GM19438 (cell line): ENCODE data around the gene KCNQ2.

Experiments used
- ATAC-seq: cut with Tn5 transposase; IDR thresholded peaks from one replicate; pipeline ENCODE4 v1.9.1; 2021; ENCODE audit warnings: low read depth; ENCODE audit not compliant: unreplicated experiment

Gene KCNQ2

GRCh38 chr20:63408684-63409046 is 63.8 kb downstream of the KCNQ2 start:
- ATAC-seq, result no peak

DNA sequence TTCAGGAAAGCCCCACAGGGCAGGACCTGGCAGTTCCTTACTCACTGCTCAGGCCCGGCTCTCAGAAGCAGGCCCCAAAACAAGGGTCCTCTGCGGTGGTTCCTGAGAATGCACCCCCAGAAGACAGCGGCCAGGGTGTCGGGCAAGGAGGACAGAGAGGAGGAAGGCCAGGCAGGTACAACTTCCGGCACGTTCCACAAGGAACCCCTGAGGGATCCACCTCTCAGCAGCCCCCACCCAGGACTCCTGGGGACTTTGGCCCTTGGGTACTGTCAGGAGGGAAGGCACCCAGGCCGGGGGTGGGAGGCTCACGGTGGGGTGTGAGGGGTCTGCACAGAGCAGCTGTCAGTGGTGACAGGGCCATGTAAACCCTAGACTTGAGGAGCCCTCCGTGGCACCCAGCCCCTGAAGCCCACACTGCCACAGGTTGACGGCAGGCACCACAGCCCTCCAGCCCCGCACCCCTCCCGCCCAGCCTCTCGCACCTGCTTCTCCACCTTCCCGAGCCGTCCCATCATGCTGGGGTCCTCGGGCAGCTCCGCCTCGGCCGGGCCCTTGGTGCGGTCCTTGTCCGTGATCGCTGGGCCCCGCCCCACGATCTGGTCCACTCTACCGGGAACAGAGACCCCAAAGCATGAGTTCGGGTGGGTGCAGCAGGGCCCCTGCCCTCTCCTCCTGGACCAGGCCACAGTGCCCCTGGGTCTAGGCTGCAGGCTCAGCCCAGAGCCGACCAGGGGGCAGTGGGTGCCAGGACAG is 64.3 kb downstream of the KCNQ2 start:
- ATAC-seq, result no peak

GRCh38 chr20:63406617-63407245 is 65.7 kb downstream of the KCNQ2 start:
- ATAC-seq, result no peak

DNA sequence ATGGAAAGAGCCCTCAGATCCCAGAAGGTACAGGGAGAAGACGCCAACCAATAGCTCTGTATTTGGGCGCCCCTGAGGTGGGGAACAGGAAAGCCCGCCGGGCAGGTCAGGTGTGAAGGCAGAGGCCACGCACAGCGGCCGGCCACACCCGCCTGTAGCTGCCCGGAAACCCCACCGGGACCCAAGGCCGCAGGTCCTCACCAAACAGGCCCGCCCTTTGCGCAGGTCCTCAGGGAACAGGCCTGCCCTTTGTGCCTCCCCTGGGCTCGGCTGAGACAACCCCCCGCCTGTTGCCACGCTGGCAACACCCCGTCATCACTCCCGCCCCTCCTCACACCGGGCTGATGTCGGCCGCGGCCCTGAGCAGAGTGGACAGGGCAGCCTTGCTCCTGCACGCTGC is 66.4 kb downstream of the KCNQ2 start:
- no peak for ATAC-seq

GRCh38 chr20:63405102-63405730 is 67.2 kb downstream of the KCNQ2 start:
- ATAC-seq, result no peak

DNA sequence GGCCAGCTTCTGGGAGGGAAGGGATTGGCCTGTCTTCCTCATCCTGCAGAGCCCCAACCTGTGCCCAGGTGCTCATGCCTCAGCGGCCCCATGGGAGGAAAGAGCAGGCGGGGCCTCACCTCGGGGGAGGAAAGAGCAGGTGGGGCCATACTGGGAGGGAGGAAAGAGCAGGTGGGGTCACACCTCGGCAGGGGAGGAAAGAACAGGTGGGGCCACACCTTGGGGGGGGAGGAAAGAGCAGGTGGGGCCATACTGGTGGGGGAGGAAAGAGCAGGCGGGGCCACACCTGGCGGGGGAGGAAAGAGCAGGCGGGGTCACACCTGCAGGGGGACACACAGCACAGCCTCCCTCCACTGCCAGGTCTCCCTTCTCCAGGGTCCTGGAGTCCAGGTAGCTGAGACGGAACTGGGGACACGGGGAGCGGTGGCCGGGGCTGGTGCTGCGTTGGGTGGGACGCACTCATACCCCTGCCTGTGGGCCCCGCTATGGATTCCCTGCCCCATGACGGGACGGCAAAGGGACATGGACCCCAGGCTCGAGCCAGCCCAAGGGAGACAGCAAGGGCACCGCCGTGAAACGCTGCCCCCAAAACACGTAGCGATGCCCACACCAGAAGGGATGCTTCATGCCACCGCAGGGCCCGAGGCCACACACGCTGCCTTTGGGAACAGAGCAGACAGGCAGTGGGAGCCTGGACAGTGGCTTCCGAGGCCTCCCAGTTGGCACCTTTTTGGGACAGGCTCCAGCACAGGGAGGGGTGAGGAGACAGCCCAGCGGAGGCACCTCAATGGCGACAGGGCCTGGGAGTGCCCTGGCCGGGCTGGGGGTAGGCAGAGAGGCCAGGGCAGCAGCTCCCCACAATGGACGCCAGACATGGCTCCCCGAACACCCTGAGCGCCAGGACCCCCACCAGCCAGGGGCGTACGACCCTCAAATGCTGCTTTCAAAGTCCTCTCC is 68.0 kb downstream of the KCNQ2 start:
- ATAC-seq, result no peak

- ATAC-seq, result no peak
These were observed 68.9 kb downstream of the KCNQ2 start for GRCh38 chr20:63403403-63404105.

DNA sequence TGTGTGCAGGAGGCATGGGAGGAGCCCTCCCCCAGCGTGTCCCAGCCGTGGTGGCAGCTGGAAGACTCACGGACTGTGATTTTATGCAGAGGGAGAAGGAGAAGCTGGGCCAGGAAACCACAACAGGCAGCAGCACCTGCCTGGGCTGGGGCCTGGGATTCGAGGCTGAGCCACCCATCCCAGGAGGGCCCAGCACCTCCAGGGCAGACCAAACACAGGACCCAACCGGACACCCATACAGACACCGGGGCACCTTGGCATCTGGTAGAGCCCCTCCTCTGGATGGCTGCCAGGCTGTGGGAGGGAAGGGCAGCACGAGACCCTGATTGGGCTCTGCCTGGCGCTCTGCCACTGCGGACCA is 69.6 kb downstream of the KCNQ2 start:
- no peak for ATAC-seq

- ATAC-seq, result no peak
These were observed 70.1 kb downstream of the KCNQ2 start for GRCh38 chr20:63402181-63402859.

DNA sequence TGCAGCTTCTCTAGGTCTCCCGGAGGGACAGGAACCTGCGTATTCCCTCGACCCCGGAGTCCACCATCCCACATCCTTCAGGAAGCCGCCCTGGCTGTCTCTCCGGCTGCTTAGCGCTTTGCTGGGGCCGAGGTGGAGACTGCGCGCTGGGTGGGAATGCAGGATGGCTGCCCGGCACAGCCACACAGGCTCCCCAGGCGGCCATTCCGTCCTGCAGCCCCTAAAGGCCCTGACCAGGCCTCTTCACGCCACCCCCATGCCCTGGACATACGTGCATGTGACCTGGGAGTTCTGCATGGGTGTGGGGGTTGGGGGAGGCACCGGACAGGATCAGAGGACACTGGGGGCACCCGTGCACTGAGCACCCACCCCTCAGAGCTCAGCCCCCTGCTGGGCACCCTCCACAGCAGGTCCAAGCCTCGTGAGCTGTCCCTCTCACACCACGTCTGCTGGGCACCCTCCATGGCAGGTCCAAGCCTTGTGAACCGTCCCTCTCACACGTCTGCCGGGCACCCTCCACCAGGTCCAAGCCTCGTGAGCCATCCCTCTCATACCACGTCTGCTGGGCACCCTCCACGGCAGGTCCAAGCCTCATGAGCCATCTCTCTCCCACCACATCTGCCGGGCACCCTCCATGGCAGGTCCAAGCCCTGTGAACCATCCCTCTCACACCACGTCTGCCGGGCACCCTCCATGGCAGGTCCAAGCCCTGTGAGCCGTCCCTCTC is 70.9 kb downstream of the KCNQ2 start:
- no peak for ATAC-seq

- no peak for ATAC-seq
These were observed 71.8 kb downstream of the KCNQ2 start for GRCh38 chr20:63400486-63401210.

DNA sequence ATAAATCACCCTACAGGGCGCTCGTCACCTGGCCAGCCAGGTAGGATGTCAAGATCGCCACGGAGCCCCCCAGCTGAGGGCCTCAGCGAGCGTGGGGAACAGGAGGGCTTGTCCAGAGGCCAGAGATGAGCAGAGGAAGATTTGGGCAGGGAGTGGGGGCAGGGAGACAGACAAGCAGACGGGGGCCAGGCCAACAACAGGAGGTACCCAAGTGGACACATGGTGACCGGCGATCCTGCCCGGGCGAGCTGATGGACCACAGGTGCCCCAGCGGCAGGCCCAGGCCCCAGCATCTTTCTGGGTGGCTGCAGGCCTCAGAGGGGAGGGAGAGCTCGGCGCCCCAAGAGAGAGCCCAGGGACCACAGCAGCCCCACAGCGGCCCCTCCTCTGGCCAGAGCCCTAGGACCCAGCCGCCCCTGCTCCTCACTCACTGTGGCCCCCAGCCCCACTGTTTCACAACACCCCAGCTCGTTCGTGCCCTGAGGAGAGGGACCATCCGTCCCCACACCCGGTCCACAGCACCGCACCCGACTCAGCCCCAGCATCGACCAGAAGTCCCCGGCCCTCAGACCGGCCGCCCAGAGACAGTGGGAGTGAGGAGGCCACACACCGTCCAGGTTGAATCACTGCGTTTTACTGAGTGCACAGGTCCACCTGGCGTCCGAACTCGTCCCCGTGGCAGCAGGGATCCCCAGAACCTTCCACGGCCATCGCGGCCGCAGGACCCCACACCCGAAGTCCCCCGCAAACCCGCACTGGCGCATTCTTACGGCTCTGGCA is 72.7 kb downstream of the KCNQ2 start:
- no peak for ATAC-seq

- ATAC-seq, result no peak
These were observed 73.5 kb downstream of the KCNQ2 start for GRCh38 chr20:63398744-63399514.

DNA sequence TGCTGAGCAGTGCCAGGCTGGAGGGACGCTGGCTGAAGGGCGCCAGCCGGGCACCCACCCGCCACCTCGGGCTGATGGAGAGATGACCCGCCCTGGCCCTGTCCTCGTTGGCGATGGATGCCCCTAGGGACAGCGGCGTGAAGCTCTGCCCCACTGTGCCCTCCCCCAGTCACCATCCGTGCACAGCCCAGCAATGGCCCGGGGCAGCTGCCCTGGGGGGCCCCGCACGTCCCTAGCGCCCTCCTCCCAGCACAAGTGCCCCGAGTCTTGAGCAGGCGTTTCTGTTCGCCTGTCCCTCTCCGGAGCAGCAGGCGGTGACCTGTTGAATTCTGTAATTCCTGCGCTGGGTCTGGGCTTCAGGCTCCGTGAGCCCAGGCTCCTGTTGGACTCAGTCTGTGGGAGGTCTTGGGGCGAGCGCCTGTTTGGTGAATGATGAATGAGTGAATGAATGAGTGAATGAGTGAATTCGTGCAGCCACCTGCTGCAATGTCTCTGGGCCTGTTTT is 74.5 kb downstream of the KCNQ2 start:
- ATAC-seq, result no peak

DNA sequence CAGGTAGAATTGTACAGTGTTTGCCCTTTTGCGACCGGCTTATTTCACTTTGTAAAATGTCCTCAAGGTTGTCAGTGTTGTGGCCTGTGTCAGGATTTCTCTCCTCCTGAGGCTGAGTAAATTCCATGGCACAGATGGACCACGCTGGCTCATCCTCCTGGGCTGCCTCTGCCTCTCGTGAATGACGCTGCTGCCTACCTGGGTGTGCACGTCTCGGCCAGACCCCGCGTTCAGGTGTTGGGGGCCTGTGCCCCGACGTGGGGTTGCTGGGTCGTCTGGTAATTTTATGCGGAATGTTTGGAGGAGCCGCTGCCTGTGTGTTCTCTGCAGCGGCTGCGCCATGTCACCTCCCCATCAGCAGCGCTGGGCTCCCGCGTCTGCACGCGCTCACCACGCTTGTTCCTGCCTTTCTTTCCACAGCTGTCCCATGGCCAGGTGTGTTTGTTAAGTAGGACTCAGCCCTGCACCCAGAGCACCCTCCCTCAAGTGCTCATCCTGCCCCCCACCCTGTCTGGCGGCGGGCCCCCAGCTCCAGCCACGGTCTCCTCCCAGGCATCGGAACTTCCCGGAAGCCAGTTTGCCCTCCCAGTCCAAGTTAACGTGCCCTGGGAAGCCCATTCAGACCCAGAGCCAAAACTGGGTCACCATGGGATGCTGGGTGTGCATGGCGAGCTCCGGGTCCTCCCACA is 75.2 kb downstream of the KCNQ2 start:
- ATAC-seq, result no peak

- no peak for ATAC-seq
These were observed 76.2 kb downstream of the KCNQ2 start for GRCh38 chr20:63396300-63396699.
